Activated naive CD8-positive, alpha-beta T cell treated with anti-CD3 and anti-CD28 coated beads for 36 hours (primary cell): ENCODE results near the gene COMMD3. TPM values are rescaled to one million over a fixed set of nuclear protein-coding genes. Genes with fewer than 3 reads are reported as not detected.

Experiments used
- DNase-seq: peaks from one replicate; pipeline ENCODE4 v3.0.0; 2021
- H3K27ac Mint-ChIP-seq: one replicate; pipeline ENCODE4 v1.8.0; 2022; ENCODE audit warnings: mild to moderate bottlenecking, moderate library complexity, mixed read lengths
- H3K27me3 Mint-ChIP-seq: one replicate; pipeline ENCODE4 v1.8.0; 2022; ENCODE audit warnings: mild to moderate bottlenecking, mixed read lengths
- H3K36me3 Mint-ChIP-seq: one replicate; pipeline ENCODE4 v1.8.0; 2021; ENCODE audit warnings: mild to moderate bottlenecking, mixed read lengths
- H3K4me1 Mint-ChIP-seq: one replicate; pipeline ENCODE4 v1.8.0; 2021; ENCODE audit warnings: mixed read lengths
- H3K4me3 Mint-ChIP-seq: one replicate; pipeline ENCODE4 v1.8.0; 2022; ENCODE audit warnings: mild to moderate bottlenecking, moderate library complexity, mixed read lengths
- H3K9me3 Mint-ChIP-seq: one replicate; pipeline ENCODE4 v1.8.0; 2022; ENCODE audit warnings: mixed read lengths
- total RNA-seq, 2 experiments: library from RNA; stranded (reverse); gene quantifications; one replicate each; pipeline ENCODE4 v1.2.3, GENCODE V29; 2021

Gene COMMD3
- total RNA-seq, 2 experiments from 2014 or later: 46.8 to 53.5 TPM

GRCh38 chr10:22314852-22315251 lies 1.3 kb upstream of the COMMD3 start:
- peaks cover 6% of the 10 kb centered on the region for H3K36me3 Mint-ChIP-seq
- H3K9me3 Mint-ChIP-seq: no peaks in the 10 kb centered on the region
- H3K4me1 Mint-ChIP-seq: peaks cover 26% of the 10 kb centered on the region
- no peak overlapping the region for H3K27ac Mint-ChIP-seq
- no peak for DNase-seq
- no peak overlapping the region for H3K4me3 Mint-ChIP-seq
- H3K27me3 Mint-ChIP-seq: peaks cover 52% of the 10 kb centered on the region

GRCh38 chr10:22315455-22316285 lies 518 bp upstream of the COMMD3 start:
- Mint-ChIP-seq H3K27me3 (peaks cover 55% of the 10 kb centered on the region), H3K27ac (peak overlapping the region; percentile 87), H3K9me3 (no peaks in the 10 kb centered on the region), H3K4me3 (peak overlapping the region; percentile 91), H3K4me1 (peaks cover 30% of the 10 kb centered on the region), H3K36me3 (peaks cover 6% of the 10 kb centered on the region)
- no peak for DNase-seq

- Mint-ChIP-seq H3K27ac (peak overlapping the region; percentile 77), H3K4me1 (peaks cover 30% of the 10 kb centered on the region), H3K27me3 (peaks cover 43% of the 10 kb centered on the region), H3K36me3 (peaks cover 6% of the 10 kb centered on the region), H3K9me3 (no peaks in the 10 kb centered on the region), H3K4me3 (peak overlapping the region; percentile 87)
- DNase-seq: no peak
Observed at GRCh38 chr10:22317076-22317370, 835 bp downstream of the COMMD3 start.

- peak overlapping the region; percentile 87 for H3K4me3 Mint-ChIP-seq
- peaks cover 12% of the 10 kb centered on the region for H3K36me3 Mint-ChIP-seq
- H3K4me1 Mint-ChIP-seq: peaks cover 35% of the 10 kb centered on the region
- DNase-seq: no peak
- H3K9me3 Mint-ChIP-seq: no peaks in the 10 kb centered on the region
- no peak overlapping the region for H3K27ac Mint-ChIP-seq
- peaks cover 50% of the 10 kb centered on the region for H3K27me3 Mint-ChIP-seq
Observed at GRCh38 chr10:22317771-22318565, 1.8 kb downstream of the COMMD3 start.

GRCh38 chr10:22318772-22319171 lies 2.6 kb downstream of the COMMD3 start:
- peaks cover 12% of the 10 kb centered on the region for H3K36me3 Mint-ChIP-seq
- H3K27ac Mint-ChIP-seq: no peak overlapping the region
- DNase-seq: no peak
- no peak overlapping the region for H3K4me3 Mint-ChIP-seq
- peaks cover 39% of the 10 kb centered on the region for H3K4me1 Mint-ChIP-seq
- no peaks in the 10 kb centered on the region for H3K9me3 Mint-ChIP-seq
- peaks cover 54% of the 10 kb centered on the region for H3K27me3 Mint-ChIP-seq

- DNase-seq: no peak
- Mint-ChIP-seq H3K4me1 (peaks cover 46% of the 10 kb centered on the region), H3K4me3 (peak overlapping the region; percentile 80), H3K27ac (peak overlapping the region; percentile 88), H3K9me3 (no peaks in the 10 kb centered on the region), H3K36me3 (peaks cover 15% of the 10 kb centered on the region), H3K27me3 (peaks cover 62% of the 10 kb centered on the region)
Observed at GRCh38 chr10:22319547-22319979, 3.4 kb downstream of the COMMD3 start.

GRCh38 chr10:22319980-22320558 lies 3.9 kb downstream of the COMMD3 start:
- peaks cover 15% of the 10 kb centered on the region for H3K36me3 Mint-ChIP-seq
- H3K27ac Mint-ChIP-seq: peak overlapping the region; percentile 88
- no peaks in the 10 kb centered on the region for H3K9me3 Mint-ChIP-seq
- no peak for DNase-seq
- H3K27me3 Mint-ChIP-seq: peaks cover 62% of the 10 kb centered on the region
- peaks cover 47% of the 10 kb centered on the region for H3K4me1 Mint-ChIP-seq
- peak overlapping the region; percentile 80 for H3K4me3 Mint-ChIP-seq

- H3K36me3 Mint-ChIP-seq: peaks cover 12% of the 10 kb centered on the region
- peak within 1 kb of the TSS; percentile 81 for H3K4me3 Mint-ChIP-seq
- no peaks in the 10 kb centered on the region for H3K9me3 Mint-ChIP-seq
- peaks cover 57% of the 10 kb centered on the region for H3K27me3 Mint-ChIP-seq
- peak within 1 kb of the TSS; percentile 88 for H3K27ac Mint-ChIP-seq
- H3K4me1 Mint-ChIP-seq: peaks cover 42% of the 10 kb centered on the region
- peak; percentile 58 for DNase-seq
Observed at GRCh38 chr10:22320591-22321155, 4.5 kb downstream of the COMMD3 start, which contains the start of gene BMI1. BMI1 (plus strand) TSS chr10:22321099; CDS start chr10:22326450, 5,351 bp downstream.

- H3K4me3 Mint-ChIP-seq: peak overlapping the region; percentile 81
- DNase-seq: peak; percentile 64
- peaks cover 14% of the 10 kb centered on the region for H3K36me3 Mint-ChIP-seq
- H3K4me1 Mint-ChIP-seq: peaks cover 43% of the 10 kb centered on the region
- peaks cover 60% of the 10 kb centered on the region for H3K27me3 Mint-ChIP-seq
- peak overlapping the region; percentile 88 for H3K27ac Mint-ChIP-seq
- no peaks in the 10 kb centered on the region for H3K9me3 Mint-ChIP-seq
Observed at GRCh38 chr10:22321156-22321923, 5.2 kb downstream of the COMMD3 start.

GRCh38 chr10:22321924-22322640 lies 5.9 kb downstream of the COMMD3 start:
- DNase-seq: peak; percentile 18
- H3K4me3 Mint-ChIP-seq: peak overlapping the region; percentile 80
- peak overlapping the region; percentile 85 for H3K27ac Mint-ChIP-seq
- no peaks in the 10 kb centered on the region for H3K9me3 Mint-ChIP-seq
- H3K4me1 Mint-ChIP-seq: peaks cover 45% of the 10 kb centered on the region
- peaks cover 64% of the 10 kb centered on the region for H3K27me3 Mint-ChIP-seq
- peaks cover 19% of the 10 kb centered on the region for H3K36me3 Mint-ChIP-seq

- peak overlapping the region; percentile 85 for H3K27ac Mint-ChIP-seq
- no peak for DNase-seq
- peaks cover 68% of the 10 kb centered on the region for H3K27me3 Mint-ChIP-seq
- H3K36me3 Mint-ChIP-seq: peaks cover 21% of the 10 kb centered on the region
- H3K9me3 Mint-ChIP-seq: no peaks in the 10 kb centered on the region
- H3K4me1 Mint-ChIP-seq: peaks cover 43% of the 10 kb centered on the region
- H3K4me3 Mint-ChIP-seq: peak overlapping the region; percentile 80
Observed at GRCh38 chr10:22322641-22323160, 6.5 kb downstream of the COMMD3 start.

- DNase-seq: no peak
- peaks cover 37% of the 10 kb centered on the region for H3K4me1 Mint-ChIP-seq
- peaks cover 21% of the 10 kb centered on the region for H3K36me3 Mint-ChIP-seq
- no peaks in the 10 kb centered on the region for H3K9me3 Mint-ChIP-seq
- no peak overlapping the region for H3K27ac Mint-ChIP-seq
- peaks cover 65% of the 10 kb centered on the region for H3K27me3 Mint-ChIP-seq
- peak overlapping the region; percentile 80 for H3K4me3 Mint-ChIP-seq
Observed at GRCh38 chr10:22323538-22324305, 7.5 kb downstream of the COMMD3 start.

GRCh38 chr10:22324413-22324812 lies 8.2 kb downstream of the COMMD3 start:
- H3K9me3 Mint-ChIP-seq: no peaks in the 10 kb centered on the region
- peaks cover 34% of the 10 kb centered on the region for H3K4me1 Mint-ChIP-seq
- no peak for DNase-seq
- peaks cover 62% of the 10 kb centered on the region for H3K27me3 Mint-ChIP-seq
- H3K27ac Mint-ChIP-seq: peak overlapping the region; percentile 72
- H3K36me3 Mint-ChIP-seq: peaks cover 23% of the 10 kb centered on the region
- H3K4me3 Mint-ChIP-seq: peak overlapping the region; percentile 80
